NCI-H526 (cell line): ENCODE measurements around the gene RPUSD4.

Source experiments
- DNase-seq, 2 experiments: peaks; one replicate each; lab custom pipeline; 2025; lab: John Stamatoyannopoulos, UW

The RPUSD4 gene

DNA sequence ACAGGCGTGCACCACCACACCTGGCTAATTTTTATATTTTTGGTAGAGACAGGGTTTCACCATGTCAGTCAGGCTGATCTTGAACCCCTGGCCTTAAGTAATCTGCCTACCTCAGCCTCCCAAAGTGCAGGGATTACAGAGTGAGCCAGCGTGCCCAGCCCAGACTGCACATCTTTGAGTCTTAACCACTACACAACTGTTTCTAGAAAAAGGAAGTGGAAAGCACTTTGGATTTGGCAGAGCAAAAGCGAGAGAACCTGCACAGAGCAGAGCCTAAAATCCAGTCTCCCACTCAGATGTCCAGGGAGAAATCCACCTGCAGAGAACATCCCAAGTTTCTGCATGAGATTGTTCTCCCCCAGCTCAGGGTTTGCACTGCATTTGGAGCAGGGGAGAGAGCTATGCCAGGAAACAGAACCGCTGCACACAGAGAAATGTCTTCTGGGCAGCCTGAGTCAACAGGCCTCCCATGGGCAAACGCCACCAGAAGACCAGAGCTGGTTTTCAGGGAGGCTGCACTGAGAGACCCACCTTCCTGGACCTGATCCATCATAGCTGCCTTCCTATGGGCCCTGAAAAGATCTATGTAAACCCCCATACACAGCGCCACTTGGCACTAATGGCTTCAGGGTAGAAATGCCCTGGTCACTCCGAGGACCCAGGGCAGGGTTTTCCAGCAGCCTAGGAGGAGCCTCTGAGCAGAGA is 54.0 kb downstream of the RPUSD4 start:
- peak in 1 of 2 experiments; percentile 47 for DNase-seq

- no peak for DNase-seq
Observed at GRCh38 chr11:126156814-126157213, 54.6 kb downstream of the RPUSD4 start.

DNA sequence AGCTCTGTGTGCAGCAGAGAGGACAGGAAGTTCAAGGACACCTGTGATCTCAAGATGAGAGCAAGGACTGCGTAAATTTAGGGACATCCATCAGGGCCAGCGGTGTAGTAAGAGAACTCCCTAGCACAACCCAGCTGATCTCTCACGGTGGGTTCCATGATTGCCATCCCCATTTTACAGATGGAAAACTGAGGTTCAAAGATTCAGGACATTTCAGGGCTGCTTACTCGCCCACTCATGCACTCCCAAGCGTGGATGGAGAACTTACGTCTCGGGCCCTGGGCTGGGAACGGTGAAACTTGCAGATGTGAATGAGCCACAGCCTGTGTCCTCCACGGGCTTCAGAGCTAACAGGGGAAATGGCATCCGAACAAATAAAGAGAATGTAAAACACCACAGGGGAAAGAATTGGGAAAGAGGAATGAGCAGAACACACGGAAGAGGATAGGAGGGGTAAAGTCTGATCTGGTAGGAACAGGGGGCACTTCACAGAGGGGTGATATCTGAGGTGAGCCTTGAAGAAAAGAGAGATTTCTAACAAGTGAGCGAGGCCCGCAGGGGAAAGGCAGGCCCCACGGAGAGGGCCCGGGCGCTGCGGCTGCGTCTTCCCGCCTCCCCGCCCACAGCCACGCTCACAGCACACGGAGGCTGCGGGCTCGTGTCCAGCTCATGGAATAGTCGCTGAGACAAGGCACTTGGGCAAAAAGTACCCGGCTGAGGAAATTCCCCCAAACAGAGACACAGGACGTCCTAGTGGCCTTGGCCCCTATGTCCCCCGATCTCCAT is 55.9 kb downstream of the RPUSD4 start:
- no peak for DNase-seq

DNA sequence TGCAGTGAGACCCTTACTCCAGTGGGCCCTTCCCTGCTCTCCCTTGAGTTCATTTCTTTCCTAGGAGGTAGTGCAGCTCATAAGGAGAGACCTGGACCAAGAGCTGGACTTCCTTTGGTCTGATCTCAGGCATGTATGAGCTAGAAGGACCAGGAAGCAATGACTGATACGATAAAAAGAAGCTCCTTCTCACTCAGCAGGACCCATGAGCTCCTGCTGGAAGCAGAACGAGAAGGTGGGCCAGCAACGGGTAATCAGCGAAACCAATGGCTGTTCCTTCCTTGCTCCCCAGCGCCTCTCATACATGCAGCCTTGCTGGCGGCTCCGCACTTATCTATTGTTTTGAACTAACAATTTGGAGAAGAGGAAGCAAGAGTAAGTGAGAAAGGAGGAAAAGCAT is 56.8 kb downstream of the RPUSD4 start:
- no peak for DNase-seq

DNA sequence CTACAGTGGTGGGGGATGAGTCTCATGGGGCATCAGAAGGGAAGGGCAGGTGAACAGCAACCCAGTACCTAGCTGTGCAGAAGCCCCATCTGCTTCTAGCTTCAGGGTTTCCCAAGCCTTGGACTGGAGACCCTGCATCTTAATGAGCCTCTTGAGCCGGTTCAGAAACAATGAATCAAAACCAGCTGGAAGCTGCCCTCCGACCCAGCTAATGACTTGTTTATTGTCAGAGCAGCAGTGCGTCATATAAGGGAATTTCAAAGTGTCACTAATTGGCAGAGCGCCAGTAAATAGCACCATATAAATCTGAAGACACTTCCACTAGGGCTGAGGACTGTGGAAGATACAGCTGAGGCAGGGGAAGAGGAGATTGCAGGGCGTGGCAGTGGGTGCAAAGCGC is 57.5 kb downstream of the RPUSD4 start:
- DNase-seq = no peak

DNA sequence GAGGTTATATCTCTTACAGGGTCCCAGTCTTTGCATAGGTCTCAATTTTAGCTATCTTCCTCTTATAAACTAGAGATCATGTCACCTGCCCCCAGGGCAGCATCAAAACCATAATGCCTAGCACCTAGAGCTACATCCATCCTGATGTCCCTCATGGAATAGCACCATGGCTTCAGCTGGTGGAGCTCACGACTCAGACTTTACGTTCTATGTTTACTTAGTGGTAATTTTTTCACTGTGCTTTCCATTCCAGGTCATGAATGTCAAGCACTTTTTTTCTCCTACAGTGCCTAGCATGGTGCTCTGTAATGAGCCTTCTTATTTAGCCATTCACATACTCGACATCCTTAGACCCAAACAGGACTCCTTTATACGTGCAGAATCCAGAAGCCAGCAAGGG is 58.4 kb downstream of the RPUSD4 start:
- no peak for DNase-seq

DNA sequence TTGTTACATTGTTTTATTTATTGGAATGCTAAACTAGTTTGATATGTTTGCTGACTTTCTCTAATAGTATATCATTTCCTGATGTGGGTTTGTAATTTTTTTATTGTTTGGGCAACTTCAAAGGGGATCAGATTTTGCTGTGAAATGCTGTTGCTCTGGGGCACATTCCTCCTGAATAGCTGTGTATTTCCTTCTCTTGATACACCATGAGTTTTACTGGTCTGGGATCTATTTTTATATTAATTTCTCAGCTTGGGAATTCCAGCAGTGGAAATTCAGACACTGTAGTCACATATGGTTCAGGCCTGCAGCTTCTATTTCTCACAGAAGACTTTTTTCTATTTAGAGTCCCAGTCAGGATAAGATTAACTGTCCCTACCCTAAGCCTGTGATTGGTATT is 58.9 kb downstream of the RPUSD4 start:
- no peak for DNase-seq

GRCh38 chr11:126152152-126152551 is 59.3 kb downstream of the RPUSD4 start:
- DNase-seq = no peak
